Measurements from ENCODE around the gene LAMTOR5. TPM values are rescaled to one million over a fixed set of nuclear protein-coding genes. Genes with fewer than 3 reads are reported as not detected.

The LAMTOR5 gene
- total and polyA plus RNA-seq, 2 of the 13 experiments (the other 11 are each of a cell fraction or from before 2014, with no cell fraction given): 96.7 to 400 TPM

- CTCF ChIA-PET (ENCODE audit: low intra/inter-chr PET ratio, low total read pairs): no interaction called here
- Histone ChIP-seq H3K9ac (ENCODE audit: insufficient read depth, low read depth, low read length) (no peak overlapping the region), H3K27me3 (ENCODE audit: control insufficient read depth in 1 of 2, insufficient read depth in 2 of 2, low read length in 2 of 2) (peaks cover 3 to 14% of the 10 kb centered on the region in 2 experiments; a peak in 4 of 5 replicates), H2AFZ (ENCODE audit: low read length) (no peak overlapping the region), H3K4me3 (replicated peaks in 1 of 3; ENCODE audit: insufficient read depth in 1 of 3, low read depth in 2 of 3, low read length in 3 of 3) (no peak overlapping the region), H3K27ac (ENCODE audit: extremely low read length, insufficient read depth, low read length) (no peak overlapping the region), H3K4me2 (ENCODE audit: low read depth, low read length) (no peak overlapping the region), H3K4me1 (ENCODE audit: insufficient read depth, low read length) (no peaks in the 10 kb centered on the region), H3K79me2 (ENCODE audit: insufficient read depth, low read length) (no peaks in the 10 kb centered on the region), H3K9me3 (ENCODE audit: low read length) (no peaks in the 10 kb centered on the region), H4K20me1 (ENCODE audit: insufficient read depth, low read length) (no peaks in the 10 kb centered on the region), H3K36me3 (replicated peaks in 1 of 2; ENCODE audit: control insufficient read depth in 1 of 2, insufficient read depth in 2 of 2, low read length in 2 of 2) (no peaks in the 10 kb centered on the region)
- FAIRE-seq (no peak), DNase-seq (ENCODE audit: low spot score) (no peak), ATAC-seq (no peak)
- intact Hi-C loops (cut with micrococcal nuclease; ENCODE audit: unreplicated experiment) (no loop called here), in situ Hi-C loops (cut with HindIII; ENCODE audit: extremely low pct_ligation_motif_present, low pct_unique_long_range_greater_than_20kb) (no loop called here)
- TF ChIP-seq SP2 (CRISPR knock-in tag; IDR thresholded peaks at IDR 0.05): no peak
- no peak for TF ChIP-seq ZNF800 (CRISPR knock-in tag; IDR thresholded peaks at IDR 0.05)
- TF ChIP-seq ZNF816 (CRISPR knock-in tag; IDR thresholded peaks at IDR 0.05; ENCODE audit: borderline replicate concordance): no peak
- BruUV-seq (replicated peaks): no TSS peak
- POLR2A ChIA-PET: no interaction called here
- WGBS (ENCODE audit: low lambda C conversion rate): 20% methylated on average over 2 of the region's 8 CpGs
Observed at GRCh38 chr1:110443451-110443850, 36.0 kb upstream of the LAMTOR5 start.

GRCh38 chr1:110441888-110442287 is 34.4 kb upstream of the LAMTOR5 start:
- intact Hi-C loops (cut with micrococcal nuclease; ENCODE audit: unreplicated experiment): no loop called here
- TF ChIP-seq NFRKB (IDR thresholded peaks at IDR 0.05): no peak
- TF ChIP-seq CENPX (CRISPR knock-in tag; IDR thresholded peaks at IDR 0.05): no peak
- no peak for TF ChIP-seq BATF2 (CRISPR knock-in tag; IDR thresholded peaks at IDR 0.05)
- no peak for TF ChIP-seq KLF9 (CRISPR knock-in tag; IDR thresholded peaks at IDR 0.05; ENCODE audit: low read depth)
- TF ChIP-seq BRF2 (CRISPR knock-in tag; IDR thresholded peaks at IDR 0.05): no peak
- no peak for TF ChIP-seq ZNF350 (CRISPR knock-in tag; IDR thresholded peaks at IDR 0.05; ENCODE audit: borderline replicate concordance, low read depth)
- TF ChIP-seq ZNF703 (CRISPR knock-in tag; IDR thresholded peaks at IDR 0.05; ENCODE audit: borderline replicate concordance): no peak
- no peak for TF ChIP-seq ZSCAN20 (CRISPR knock-in tag; IDR thresholded peaks at IDR 0.05; ENCODE audit: borderline replicate concordance)
- no peak for TF ChIP-seq ZNF790 (CRISPR knock-in tag; IDR thresholded peaks at IDR 0.05; ENCODE audit: borderline replicate concordance)
- no peak for TF ChIP-seq CREM (IDR thresholded peaks at IDR 0.05)
- no peak for TF ChIP-seq CREM (CRISPR knock-in tag; IDR thresholded peaks at IDR 0.05)
- TF ChIP-seq ZNF292 (CRISPR knock-in tag; IDR thresholded peaks at IDR 0.05; ENCODE audit: borderline replicate concordance, low read depth): no peak
- TF ChIP-seq ZFYVE20 (CRISPR knock-in tag; IDR thresholded peaks at IDR 0.05; ENCODE audit: borderline replicate concordance, low read depth): no peak
- TF ChIP-seq ZNF432 (CRISPR knock-in tag; IDR thresholded peaks at IDR 0.05; ENCODE audit: borderline replicate concordance): no peak

More at GRCh38 chr1:110441888-110442287, 34.4 kb upstream of the LAMTOR5 start:
- H3K4me2 ChIP-seq (ENCODE audit: low read depth, low read length): no peak overlapping the region
- no peak overlapping the region for H2AFZ ChIP-seq (ENCODE audit: low read length)
- no peaks in the 10 kb centered on the region for H3K79me2 ChIP-seq (ENCODE audit: insufficient read depth, low read length)
- DNase-seq (ENCODE audit: low spot score) (no peak), FAIRE-seq (no peak), ATAC-seq (no peak)
- no peaks in the 10 kb centered on the region for H3K9me3 ChIP-seq (ENCODE audit: low read length)
- no peak overlapping the region for H3K4me3 ChIP-seq (replicated peaks in 1 of 3; ENCODE audit: insufficient read depth in 1 of 3, low read depth in 2 of 3, low read length in 3 of 3)
- no peaks in the 10 kb centered on the region for H3K36me3 ChIP-seq (replicated peaks in 1 of 2; ENCODE audit: control insufficient read depth in 1 of 2, insufficient read depth in 2 of 2, low read length in 2 of 2)
- in situ Hi-C loops (cut with HindIII; ENCODE audit: extremely low pct_ligation_motif_present, low pct_unique_long_range_greater_than_20kb): no loop called here
- no peaks in the 10 kb centered on the region for H3K4me1 ChIP-seq (ENCODE audit: insufficient read depth, low read length)
- no peak overlapping the region for H3K27ac ChIP-seq (ENCODE audit: extremely low read length, insufficient read depth, low read length)
- no peaks in the 10 kb centered on the region for H4K20me1 ChIP-seq (ENCODE audit: insufficient read depth, low read length)
- no TSS peak for BruUV-seq (replicated peaks)
- H3K9ac ChIP-seq (ENCODE audit: insufficient read depth, low read depth, low read length): no peak overlapping the region
- H3K27me3 ChIP-seq (ENCODE audit: control insufficient read depth in 1 of 2, insufficient read depth in 2 of 2, low read length in 2 of 2): peaks cover 1 to 6% of the 10 kb centered on the region in 2 experiments; a peak in 2 of 5 replicates
- POLR2A ChIA-PET: no interaction called here
- CTCF ChIA-PET (ENCODE audit: low intra/inter-chr PET ratio, low total read pairs): no interaction called here

All from HepG2 (cell line).